ENCODE results near the gene TTBK1. TPM values are rescaled to one million over a fixed set of nuclear protein-coding genes. Genes with fewer than 3 reads are reported as not detected.
A peak's percentile ranks its signal among the peaks of the same experiment; 100 is the strongest.

TTBK1 gene
- total and polyA plus RNA-seq, 12 donors = 0.17 to 5.4 (median 0.65) TPM

DNA sequence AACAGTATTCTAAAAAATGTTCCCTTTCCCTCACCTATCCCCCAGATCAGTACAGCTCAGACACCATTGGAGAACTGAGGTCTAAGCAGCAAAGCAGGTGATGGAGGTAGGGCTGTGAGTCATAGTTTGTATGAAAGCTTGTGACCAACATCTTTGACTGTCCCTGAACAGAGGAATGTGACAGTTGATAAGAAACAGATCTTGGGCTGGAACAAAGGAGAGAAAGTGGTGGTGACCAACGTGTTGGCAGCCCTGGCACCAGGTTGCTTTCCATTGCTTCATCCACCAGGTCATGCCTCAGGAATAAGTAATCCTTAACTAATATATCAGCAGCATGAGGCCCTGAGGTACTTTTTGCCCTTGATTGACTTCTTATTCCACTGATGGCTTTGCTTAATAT, 85.2 kb downstream of the TTBK1 start:
- no peaks in the 10 kb centered on the region for H3K9me3 ChIP-seq (replicated peaks in 1 of 3)
- TF ChIP-seq, protein P1, sequence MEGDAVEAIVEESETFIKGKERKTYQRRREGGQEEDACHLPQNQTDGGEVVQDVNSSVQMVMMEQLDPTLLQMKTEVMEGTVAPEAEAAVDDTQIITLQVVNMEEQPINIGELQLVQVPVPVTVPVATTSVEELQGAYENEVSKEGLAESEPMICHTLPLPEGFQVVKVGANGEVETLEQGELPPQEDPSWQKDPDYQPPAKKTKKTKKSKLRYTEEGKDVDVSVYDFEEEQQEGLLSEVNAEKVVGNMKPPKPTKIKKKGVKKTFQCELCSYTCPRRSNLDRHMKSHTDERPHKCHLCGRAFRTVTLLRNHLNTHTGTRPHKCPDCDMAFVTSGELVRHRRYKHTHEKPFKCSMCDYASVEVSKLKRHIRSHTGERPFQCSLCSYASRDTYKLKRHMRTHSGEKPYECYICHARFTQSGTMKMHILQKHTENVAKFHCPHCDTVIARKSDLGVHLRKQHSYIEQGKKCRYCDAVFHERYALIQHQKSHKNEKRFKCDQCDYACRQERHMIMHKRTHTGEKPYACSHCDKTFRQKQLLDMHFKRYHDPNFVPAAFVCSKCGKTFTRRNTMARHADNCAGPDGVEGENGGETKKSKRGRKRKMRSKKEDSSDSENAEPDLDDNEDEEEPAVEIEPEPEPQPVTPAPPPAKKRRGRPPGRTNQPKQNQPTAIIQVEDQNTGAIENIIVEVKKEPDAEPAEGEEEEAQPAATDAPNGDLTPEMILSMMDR (IDR thresholded peaks at IDR 0.05) = no peak
- TF ChIP-seq POLR2A (IDR thresholded peaks at IDR 0.05) = no peak
- intact Hi-C loops (cut with DNase I) = no loop called here
- H3K4me1 ChIP-seq (replicated peaks in 1 of 2) = no peaks in the 10 kb centered on the region
- no peak overlapping the region for H3K4me3 ChIP-seq
- no peaks in the 10 kb centered on the region for H3K36me3 ChIP-seq (replicated peaks in 1 of 2)
- WGBS, 4 donors = 42 to 64% (median 45%) methylated on average over 1 of the region's 1 CpG
- peak overlapping the region in 1 of 5 donors; percentile 20 for H3K27ac ChIP-seq
- peak in 5 of 7 donors; percentile 25 to 43 (median 41) for DNase-seq
- H3K27me3 ChIP-seq = no peaks in the 10 kb centered on the region

DNA sequence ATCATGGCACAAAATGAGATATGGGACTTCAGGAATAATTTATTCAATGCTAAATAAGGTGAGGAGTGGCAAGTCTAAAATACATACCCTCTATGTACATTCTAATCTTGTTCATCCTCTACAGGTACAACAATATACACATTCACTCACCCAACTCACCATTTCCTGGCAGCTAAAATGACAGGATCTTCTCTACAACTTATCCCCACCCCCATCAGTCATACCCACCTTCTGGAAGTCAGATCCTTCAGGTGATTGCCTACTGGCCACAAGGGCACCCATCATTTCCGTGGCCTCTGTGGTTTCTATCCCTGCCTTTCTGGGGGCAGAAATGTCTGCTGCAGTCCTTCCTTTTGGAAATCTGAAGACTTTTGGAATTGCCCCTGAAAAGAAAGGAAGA, 88.2 kb downstream of the TTBK1 start:
- Histone ChIP-seq H3K4me1 (replicated peaks in 1 of 2) (no peaks in the 10 kb centered on the region), H3K27ac (no peak overlapping the region), H3K27me3 (no peaks in the 10 kb centered on the region), H3K9me3 (replicated peaks in 1 of 3) (no peaks in the 10 kb centered on the region), H3K36me3 (replicated peaks in 1 of 2) (peaks cover 0 to 2% of the 10 kb centered on the region in 2 donors), H3K4me3 (no peak overlapping the region)
- DNase-seq = no peak
- 68 to 91% (median 76%) methylated on average over 1 of the region's 1 CpG for WGBS, 4 donors
- TF ChIP-seq POLR2A (IDR thresholded peaks at IDR 0.05) = no peak
- TF ChIP-seq, protein P1 (IDR thresholded peaks at IDR 0.05) = no peak
- intact Hi-C loops (cut with DNase I) = no loop called here

DNA sequence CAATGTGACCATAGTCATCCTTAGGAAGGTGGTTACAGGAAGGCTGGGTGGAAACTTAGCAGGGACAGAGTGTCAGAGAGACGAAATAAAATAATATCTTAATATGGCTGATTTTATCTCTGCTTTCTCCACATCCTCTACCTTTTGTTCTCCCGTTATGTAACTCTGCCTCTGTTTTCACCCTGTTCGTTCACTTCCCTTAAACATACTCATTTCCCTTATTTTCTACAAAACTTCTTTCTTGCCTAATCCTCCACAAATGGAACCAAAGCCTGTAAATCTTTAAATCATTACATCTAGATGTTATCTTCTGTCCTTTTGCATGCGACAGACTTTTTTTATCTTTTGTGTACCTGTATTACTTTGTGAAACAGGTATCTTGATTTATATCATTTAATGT, 88.6 kb downstream of the TTBK1 start:
- peaks cover 0 to 2% of the 10 kb centered on the region in 2 donors for H3K36me3 ChIP-seq (replicated peaks in 1 of 2)
- no peak overlapping the region for H3K27ac ChIP-seq
- no peaks in the 10 kb centered on the region for H3K27me3 ChIP-seq
- H3K4me3 ChIP-seq = no peak overlapping the region
- no peak for DNase-seq
- intact Hi-C loops (cut with DNase I) = no loop called here
- 60 to 72% (median 70%) methylated on average over 4 of the region's 4 CpGs for WGBS, 4 donors
- no peaks in the 10 kb centered on the region for H3K9me3 ChIP-seq (replicated peaks in 1 of 3)
- no peak for TF ChIP-seq POLR2A (IDR thresholded peaks at IDR 0.05)
- H3K4me1 ChIP-seq (replicated peaks in 1 of 2) = no peaks in the 10 kb centered on the region

DNA sequence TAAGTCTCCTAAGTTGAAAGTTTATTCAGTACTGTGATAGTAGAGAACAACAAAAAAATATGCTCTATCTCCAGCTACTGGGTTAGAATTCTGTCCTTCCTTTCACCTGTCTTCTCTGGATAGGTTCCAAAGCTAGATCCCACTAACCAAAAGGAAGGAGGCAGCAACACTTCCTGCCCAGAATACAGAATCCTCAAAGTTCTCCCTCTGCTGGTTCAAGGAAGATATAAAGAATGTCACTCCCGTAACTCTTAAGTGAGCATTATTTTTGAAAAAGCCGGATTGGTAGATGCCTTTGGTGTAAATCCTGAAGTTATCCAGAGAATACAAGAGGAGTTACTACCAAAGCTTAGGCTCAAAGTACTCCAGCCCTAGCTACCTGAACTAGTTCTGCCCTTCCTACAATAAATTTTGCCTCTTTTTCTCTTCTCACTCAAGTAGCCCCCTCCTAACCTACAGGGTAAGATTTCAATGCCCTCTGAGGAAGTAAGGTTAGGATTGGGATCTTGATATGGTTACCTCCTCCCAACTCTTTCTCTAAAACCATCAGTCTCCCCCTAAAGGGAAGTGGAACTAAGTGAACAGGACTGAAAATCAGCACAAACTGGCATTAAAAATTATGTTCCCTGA, 91.3 kb downstream of the TTBK1 start:
- no peaks in the 10 kb centered on the region for H3K4me1 ChIP-seq (replicated peaks in 1 of 2)
- intact Hi-C loops (cut with DNase I) = loop anchor here (2.0 to 5.0 kb wide), 2 partner anchors 67 to 72 kb away; no protein-coding TSS in a partner anchor
- DNase-seq = peak in 2 of 7 donors; percentile 11 to 12
- no peak overlapping the region for H3K27ac ChIP-seq
- H3K9me3 ChIP-seq (replicated peaks in 1 of 3) = no peaks in the 10 kb centered on the region
- H3K36me3 ChIP-seq (replicated peaks in 1 of 2) = peaks cover 0 to 19% of the 10 kb centered on the region in 2 donors
- no peaks in the 10 kb centered on the region for H3K27me3 ChIP-seq
- WGBS, 4 donors = 15 to 32% (median 22%) methylated on average over 2 of the region's 2 CpGs
- no peak overlapping the region for H3K4me3 ChIP-seq
- TF ChIP-seq POLR2A (IDR thresholded peaks at IDR 0.05) = no peak
- TF ChIP-seq, protein P1 (IDR thresholded peaks at IDR 0.05) = peak; percentile 45 to 68 (median 64)

DNA sequence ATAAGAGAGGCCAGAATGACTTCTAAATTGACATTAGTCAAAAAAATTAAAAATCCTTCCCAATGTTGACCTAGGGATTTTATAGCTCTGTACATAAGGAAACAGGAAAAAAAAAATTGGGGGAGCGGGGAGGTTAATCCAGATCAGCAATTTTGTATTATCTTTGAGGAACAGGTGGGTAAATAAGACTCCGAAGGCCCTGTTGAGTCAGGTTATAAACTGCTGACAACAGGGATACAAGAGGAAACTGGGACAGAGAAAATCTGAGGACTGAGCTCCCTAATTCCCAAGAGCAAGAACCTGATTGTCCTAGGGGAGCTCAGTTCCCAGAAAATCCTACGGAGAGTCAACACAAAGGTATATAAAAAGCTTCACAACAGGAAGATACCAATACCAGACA, 92.2 kb downstream of the TTBK1 start:
- Histone ChIP-seq H3K27me3 (no peaks in the 10 kb centered on the region), H3K4me1 (replicated peaks in 1 of 2) (no peaks in the 10 kb centered on the region), H3K27ac (no peak overlapping the region), H3K4me3 (no peak overlapping the region), H3K36me3 (replicated peaks in 1 of 2) (peaks cover 0 to 28% of the 10 kb centered on the region in 2 donors), H3K9me3 (replicated peaks in 1 of 3) (no peaks in the 10 kb centered on the region)
- intact Hi-C loops (cut with DNase I) = loop anchor here (2.0 to 5.0 kb wide), 2 partner anchors 68 to 73 kb away; no protein-coding TSS in a partner anchor
- TF ChIP-seq POLR2A (IDR thresholded peaks at IDR 0.05) = no peak
- TF ChIP-seq, protein P1 (IDR thresholded peaks at IDR 0.05) = no peak
- DNase-seq = no peak
- WGBS, 4 donors = 87 to 97% (median 95%) methylated on average over 3 of the region's 3 CpGs
